ENCODE results near the gene PACSIN2. TPM values are rescaled to one million over a fixed set of nuclear protein-coding genes. Genes with fewer than 3 reads are reported as not detected.

PACSIN2 gene
- total RNA-seq, 1 experiment from 2014 or later = 70.5 TPM

DNA sequence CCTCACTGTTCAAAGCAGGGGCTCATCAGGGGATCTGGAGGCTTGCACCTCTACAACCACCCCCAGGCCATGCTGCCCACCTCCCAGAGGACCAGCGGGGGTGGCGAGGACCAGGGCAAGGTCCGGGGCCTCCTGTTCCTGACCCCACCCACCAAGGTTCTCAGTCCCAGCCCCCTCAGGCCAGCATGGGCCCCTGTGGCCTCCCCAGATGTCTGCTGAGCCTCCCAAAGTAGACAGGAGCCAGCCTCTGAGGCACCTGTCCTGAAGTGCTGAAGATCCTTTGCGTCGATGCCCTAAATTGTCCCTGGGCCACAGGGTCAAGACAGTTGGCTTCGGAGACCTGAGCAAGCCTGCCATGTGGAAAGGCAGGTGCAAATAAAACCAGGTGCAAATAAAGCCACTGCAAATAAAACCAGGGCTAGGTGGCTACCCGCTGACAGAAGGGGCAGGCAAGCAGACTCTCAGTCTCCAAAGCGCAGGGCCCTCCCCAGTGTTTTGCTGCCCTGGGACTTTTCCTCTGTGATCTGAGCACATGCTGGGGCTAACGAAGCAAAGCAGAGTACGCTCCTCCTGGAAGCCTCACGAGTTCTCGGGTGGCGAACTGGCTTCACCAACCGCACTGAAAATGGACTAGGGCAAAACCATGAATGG, 135.5 kb downstream of the PACSIN2 start:
- TF ChIP-seq ATF1 (CRISPR knock-in tag; IDR thresholded peaks at IDR 0.05) = no peak
- TF ChIP-seq, protein P1, sequence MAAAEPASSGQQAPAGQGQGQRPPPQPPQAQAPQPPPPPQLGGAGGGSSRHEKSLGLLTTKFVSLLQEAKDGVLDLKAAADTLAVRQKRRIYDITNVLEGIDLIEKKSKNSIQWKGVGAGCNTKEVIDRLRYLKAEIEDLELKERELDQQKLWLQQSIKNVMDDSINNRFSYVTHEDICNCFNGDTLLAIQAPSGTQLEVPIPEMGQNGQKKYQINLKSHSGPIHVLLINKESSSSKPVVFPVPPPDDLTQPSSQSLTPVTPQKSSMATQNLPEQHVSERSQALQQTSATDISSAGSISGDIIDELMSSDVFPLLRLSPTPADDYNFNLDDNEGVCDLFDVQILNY (CRISPR knock-in tag; IDR thresholded peaks at IDR 0.05) = no peak
- TF ChIP-seq, protein P2, sequence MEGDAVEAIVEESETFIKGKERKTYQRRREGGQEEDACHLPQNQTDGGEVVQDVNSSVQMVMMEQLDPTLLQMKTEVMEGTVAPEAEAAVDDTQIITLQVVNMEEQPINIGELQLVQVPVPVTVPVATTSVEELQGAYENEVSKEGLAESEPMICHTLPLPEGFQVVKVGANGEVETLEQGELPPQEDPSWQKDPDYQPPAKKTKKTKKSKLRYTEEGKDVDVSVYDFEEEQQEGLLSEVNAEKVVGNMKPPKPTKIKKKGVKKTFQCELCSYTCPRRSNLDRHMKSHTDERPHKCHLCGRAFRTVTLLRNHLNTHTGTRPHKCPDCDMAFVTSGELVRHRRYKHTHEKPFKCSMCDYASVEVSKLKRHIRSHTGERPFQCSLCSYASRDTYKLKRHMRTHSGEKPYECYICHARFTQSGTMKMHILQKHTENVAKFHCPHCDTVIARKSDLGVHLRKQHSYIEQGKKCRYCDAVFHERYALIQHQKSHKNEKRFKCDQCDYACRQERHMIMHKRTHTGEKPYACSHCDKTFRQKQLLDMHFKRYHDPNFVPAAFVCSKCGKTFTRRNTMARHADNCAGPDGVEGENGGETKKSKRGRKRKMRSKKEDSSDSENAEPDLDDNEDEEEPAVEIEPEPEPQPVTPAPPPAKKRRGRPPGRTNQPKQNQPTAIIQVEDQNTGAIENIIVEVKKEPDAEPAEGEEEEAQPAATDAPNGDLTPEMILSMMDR (IDR thresholded peaks at IDR 0.05) = no peak
- Mint-ChIP-seq H3K27me3 (ENCODE audit: low read depth) (no peaks in the 10 kb centered on the region), H3K4me1 (peaks cover 10% of the 10 kb centered on the region), H3K27ac (no peak overlapping the region), H3K4me3 (no peak overlapping the region), H3K9me3 (no peaks in the 10 kb centered on the region), H3K36me3 (peaks cover 42% of the 10 kb centered on the region)
- DNase-seq (ENCODE audit: low spot score) = no peak
- CTCF ChIA-PET = no interaction called here
- POLR2A ChIA-PET = no interaction called here
- ATAC-seq = no peak

DNA sequence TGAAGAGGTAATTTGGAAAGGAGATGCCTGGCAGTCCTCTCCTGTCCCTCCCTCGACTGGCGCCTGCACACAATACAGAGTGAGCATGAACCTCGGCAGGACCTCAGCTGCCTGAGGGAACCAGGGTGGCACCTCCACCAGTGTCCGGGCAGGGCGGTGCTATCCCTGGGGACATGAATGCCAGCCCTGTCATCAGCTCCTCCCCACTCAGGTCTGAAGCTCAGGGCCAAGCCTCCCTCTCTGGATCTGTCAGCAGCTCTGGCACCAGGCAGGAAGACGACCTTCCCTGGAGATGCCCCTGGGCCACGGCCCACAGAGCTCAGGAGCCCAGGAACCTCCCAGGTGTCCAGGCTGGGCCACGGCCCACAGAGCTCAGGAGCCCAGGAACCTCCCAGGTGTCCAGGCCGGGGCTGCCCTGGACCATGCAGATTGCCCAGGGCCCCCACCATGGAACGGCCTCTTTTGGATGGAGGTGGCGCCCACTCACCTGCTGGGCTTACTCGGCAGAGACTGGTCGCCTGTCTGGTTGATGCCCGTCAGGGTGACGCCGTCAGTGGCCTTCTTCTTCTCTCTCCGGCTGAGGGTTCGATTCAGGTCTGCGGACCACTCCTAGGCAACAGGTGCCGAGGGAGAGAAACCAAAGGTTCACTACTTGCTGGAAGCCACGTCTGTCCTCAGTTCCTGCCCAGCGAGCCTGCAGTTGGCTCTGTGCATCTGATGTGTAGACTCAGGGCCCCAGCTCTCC, 136.2 kb downstream of the PACSIN2 start:
- ATAC-seq = no peak
- POLR2A ChIA-PET = no interaction called here
- Mint-ChIP-seq H3K4me1 (peaks cover 10% of the 10 kb centered on the region), H3K9me3 (no peaks in the 10 kb centered on the region), H3K27me3 (ENCODE audit: low read depth) (no peaks in the 10 kb centered on the region), H3K36me3 (peaks cover 35% of the 10 kb centered on the region), H3K4me3 (no peak overlapping the region), H3K27ac (no peak overlapping the region)
- DNase-seq (ENCODE audit: low spot score) = no peak
- CTCF ChIA-PET = interaction anchor here (2.1 kb wide), 1 partner anchor 11 kb away, joined by 15 read pairs; no protein-coding TSS in a partner anchor
- TF ChIP-seq NR3C1 (CRISPR knock-in tag; conservative IDR thresholded peaks at IDR 0.05; ENCODE audit: low read depth) = no peak

DNA sequence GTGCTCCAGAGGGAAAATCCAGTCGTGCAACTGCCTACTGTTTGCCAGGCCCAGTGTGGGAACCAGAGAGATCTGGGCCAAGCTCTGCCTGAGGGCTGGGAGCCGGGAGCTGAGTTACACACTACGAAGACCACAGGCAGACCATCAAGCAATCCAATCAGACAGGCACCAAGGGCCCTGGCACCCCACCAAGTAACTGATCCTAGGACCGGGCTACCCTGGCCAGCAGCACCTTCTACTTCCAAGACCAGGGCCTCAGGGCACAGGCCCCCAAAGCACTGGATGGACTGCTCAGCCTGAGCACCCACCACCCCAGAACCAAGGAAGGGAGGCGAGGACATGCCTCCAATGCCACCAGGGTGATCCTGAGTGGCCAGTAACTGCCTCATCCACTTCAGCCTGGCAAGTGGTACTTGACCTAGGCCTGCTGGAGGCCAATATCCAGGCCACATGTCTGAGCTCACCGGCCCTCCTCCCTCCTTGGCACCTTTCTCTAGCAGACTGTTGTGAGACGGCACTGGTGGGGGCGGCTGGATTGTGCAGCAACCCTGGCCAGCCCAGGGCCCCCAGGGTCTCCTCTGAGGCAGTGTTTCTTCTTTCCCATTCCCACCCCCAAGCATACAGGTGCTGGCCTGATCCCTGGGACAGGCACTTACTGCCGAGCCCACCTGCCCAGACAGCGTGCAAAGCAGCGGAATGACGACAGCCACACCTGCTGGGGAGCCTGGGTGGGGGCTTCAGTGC, 137.2 kb downstream of the PACSIN2 start:
- no peak for TF ChIP-seq NR2C2 (CRISPR knock-in tag; IDR thresholded peaks at IDR 0.05)
- TF ChIP-seq MYBL2 (CRISPR knock-in tag; IDR thresholded peaks at IDR 0.05) = no peak
- TF ChIP-seq, protein P3, sequence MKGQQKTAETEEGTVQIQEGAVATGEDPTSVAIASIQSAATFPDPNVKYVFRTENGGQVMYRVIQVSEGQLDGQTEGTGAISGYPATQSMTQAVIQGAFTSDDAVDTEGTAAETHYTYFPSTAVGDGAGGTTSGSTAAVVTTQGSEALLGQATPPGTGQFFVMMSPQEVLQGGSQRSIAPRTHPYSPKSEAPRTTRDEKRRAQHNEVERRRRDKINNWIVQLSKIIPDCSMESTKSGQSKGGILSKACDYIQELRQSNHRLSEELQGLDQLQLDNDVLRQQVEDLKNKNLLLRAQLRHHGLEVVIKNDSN (CRISPR knock-in tag; IDR thresholded peaks at IDR 0.05) = no peak
- TF ChIP-seq, protein P4, sequence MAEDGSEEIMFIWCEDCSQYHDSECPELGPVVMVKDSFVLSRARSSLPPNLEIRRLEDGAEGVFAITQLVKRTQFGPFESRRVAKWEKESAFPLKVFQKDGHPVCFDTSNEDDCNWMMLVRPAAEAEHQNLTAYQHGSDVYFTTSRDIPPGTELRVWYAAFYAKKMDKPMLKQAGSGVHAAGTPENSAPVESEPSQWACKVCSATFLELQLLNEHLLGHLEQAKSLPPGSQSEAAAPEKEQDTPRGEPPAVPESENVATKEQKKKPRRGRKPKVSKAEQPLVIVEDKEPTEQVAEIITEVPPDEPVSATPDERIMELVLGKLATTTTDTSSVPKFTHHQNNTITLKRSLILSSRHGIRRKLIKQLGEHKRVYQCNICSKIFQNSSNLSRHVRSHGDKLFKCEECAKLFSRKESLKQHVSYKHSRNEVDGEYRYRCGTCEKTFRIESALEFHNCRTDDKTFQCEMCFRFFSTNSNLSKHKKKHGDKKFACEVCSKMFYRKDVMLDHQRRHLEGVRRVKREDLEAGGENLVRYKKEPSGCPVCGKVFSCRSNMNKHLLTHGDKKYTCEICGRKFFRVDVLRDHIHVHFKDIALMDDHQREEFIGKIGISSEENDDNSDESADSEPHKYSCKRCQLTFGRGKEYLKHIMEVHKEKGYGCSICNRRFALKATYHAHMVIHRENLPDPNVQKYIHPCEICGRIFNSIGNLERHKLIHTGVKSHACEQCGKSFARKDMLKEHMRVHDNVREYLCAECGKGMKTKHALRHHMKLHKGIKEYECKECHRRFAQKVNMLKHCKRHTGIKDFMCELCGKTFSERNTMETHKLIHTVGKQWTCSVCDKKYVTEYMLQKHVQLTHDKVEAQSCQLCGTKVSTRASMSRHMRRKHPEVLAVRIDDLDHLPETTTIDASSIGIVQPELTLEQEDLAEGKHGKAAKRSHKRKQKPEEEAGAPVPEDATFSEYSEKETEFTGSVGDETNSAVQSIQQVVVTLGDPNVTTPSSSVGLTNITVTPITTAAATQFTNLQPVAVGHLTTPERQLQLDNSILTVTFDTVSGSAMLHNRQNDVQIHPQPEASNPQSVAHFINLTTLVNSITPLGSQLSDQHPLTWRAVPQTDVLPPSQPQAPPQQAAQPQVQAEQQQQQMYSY (CRISPR knock-in tag; IDR thresholded peaks at IDR 0.05) = no peak
- TF ChIP-seq KAT7 (CRISPR knock-in tag; IDR thresholded peaks at IDR 0.05; ENCODE audit: borderline replicate concordance) = no peak
- TF ChIP-seq, protein P5, sequence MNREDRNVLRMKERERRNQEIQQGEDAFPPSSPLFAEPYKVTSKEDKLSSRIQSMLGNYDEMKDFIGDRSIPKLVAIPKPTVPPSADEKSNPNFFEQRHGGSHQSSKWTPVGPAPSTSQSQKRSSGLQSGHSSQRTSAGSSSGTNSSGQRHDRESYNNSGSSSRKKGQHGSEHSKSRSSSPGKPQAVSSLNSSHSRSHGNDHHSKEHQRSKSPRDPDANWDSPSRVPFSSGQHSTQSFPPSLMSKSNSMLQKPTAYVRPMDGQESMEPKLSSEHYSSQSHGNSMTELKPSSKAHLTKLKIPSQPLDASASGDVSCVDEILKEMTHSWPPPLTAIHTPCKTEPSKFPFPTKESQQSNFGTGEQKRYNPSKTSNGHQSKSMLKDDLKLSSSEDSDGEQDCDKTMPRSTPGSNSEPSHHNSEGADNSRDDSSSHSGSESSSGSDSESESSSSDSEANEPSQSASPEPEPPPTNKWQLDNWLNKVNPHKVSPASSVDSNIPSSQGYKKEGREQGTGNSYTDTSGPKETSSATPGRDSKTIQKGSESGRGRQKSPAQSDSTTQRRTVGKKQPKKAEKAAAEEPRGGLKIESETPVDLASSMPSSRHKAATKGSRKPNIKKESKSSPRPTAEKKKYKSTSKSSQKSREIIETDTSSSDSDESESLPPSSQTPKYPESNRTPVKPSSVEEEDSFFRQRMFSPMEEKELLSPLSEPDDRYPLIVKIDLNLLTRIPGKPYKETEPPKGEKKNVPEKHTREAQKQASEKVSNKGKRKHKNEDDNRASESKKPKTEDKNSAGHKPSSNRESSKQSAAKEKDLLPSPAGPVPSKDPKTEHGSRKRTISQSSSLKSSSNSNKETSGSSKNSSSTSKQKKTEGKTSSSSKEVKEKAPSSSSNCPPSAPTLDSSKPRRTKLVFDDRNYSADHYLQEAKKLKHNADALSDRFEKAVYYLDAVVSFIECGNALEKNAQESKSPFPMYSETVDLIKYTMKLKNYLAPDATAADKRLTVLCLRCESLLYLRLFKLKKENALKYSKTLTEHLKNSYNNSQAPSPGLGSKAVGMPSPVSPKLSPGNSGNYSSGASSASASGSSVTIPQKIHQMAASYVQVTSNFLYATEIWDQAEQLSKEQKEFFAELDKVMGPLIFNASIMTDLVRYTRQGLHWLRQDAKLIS (CRISPR knock-in tag; IDR thresholded peaks at IDR 0.05; ENCODE audit: borderline replicate concordance) = no peak
- TF ChIP-seq, protein P6, sequence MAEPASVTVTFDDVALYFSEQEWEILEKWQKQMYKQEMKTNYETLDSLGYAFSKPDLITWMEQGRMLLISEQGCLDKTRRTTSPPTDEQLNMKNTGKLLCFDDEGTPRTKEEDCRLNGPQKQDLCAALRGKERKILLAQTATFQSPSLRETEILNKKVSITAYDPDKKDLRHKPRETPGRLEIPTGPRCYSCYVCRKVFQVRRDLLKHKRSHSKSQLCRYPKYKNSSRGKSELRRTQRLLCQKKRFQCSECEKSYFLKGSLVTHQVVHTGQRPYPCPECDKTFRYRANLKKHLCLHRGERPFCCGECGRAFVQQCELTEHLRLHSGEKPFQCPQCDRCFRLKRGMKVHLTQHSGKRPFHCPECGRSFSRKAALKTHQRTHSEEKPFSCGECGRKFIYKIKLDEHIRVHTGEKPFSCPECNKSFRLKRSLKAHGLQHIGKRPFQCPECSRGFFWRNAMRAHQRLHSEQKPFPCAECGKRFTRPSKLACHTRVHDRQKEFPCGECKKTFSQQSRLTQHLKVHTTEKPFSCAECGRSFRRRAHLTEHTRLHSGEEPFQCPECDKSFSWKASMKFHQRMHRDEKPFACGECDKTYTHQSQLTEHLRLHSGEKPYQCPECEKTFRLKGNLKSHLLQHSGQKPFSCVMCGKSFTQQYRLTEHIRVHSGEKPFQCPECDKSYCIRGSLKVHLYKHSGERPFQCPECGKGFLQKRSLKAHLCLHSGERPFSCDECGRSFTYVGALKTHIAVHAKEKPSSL (CRISPR knock-in tag; conservative IDR thresholded peaks at IDR 0.05) = no peak
- TF ChIP-seq, protein P7, sequence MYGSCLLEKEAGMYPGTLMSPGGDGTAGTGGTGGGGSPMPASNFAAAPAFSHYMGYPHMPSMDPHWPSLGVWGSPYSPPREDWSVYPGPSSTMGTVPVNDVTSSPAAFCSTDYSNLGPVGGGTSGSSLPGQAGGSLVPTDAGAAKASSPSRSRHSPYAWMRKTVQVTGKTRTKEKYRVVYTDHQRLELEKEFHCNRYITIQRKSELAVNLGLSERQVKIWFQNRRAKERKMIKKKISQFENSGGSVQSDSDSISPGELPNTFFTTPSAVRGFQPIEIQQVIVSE (CRISPR knock-in tag; IDR thresholded peaks at IDR 0.05; ENCODE audit: borderline replicate concordance) = no peak
- TF ChIP-seq NFE2L1 (CRISPR knock-in tag; IDR thresholded peaks at IDR 0.05) = no peak
- ChIA-PET POLR2A (no interaction called here), CTCF (interaction anchor here (1.7 to 2.1 kb wide), 2 partner anchors 10 to 183 kb away, joined by 6 to 15 read pairs; no protein-coding TSS in a partner anchor)
- no peak overlapping the region for H3K4me3 Mint-ChIP-seq
- no peaks in the 10 kb centered on the region for H3K9me3 Mint-ChIP-seq
- H3K36me3 Mint-ChIP-seq = peaks cover 32% of the 10 kb centered on the region
- H3K27me3 Mint-ChIP-seq (ENCODE audit: low read depth) = no peaks in the 10 kb centered on the region
- no peak overlapping the region for H3K27ac Mint-ChIP-seq
- ATAC-seq = no peak
- peaks cover 8% of the 10 kb centered on the region for H3K4me1 Mint-ChIP-seq
- no peak for DNase-seq (ENCODE audit: low spot score)
